Tibial artery (tissue), 4 donors: ENCODE results near the gene SOCS2.

Experiments
- DNase-seq, 2 donors: peaks; one replicate each; pipeline ENCODE4 v3.0.0-alpha.2; 2019
- H3K27ac ChIP-seq, 2 donors: fragments of 200-600 bp; sonication (generic) in 1 of 2; 1 replicate in 1 of 2; 2 replicates in 1 of 2; pipeline ENCODE4 v1.5.1; 2018 to 2019; ENCODE audit warnings: mild to moderate bottlenecking in 1 of 2
- H3K27me3 ChIP-seq, 2 donors: fragments of 200-600 bp; sonication (generic) in 1 of 2; one replicate each; pipeline versions ENCODE4 v1.5.1 to v1.6.0; 2016 to 2019
- H3K36me3 ChIP-seq, 3 donors: fragments of 200-600 bp; sonication (generic) in 2 of 3; one replicate each; pipeline ENCODE4 v1.5.1; 2016 to 2019; ENCODE audit warnings: mild to moderate bottlenecking in 2 of 3
- H3K4me1 ChIP-seq, 4 donors: fragments of 200-600 bp; sonication (generic) in 2 of 4; 1 replicate in 3 of 4; 2 replicates in 1 of 4; pipeline ENCODE4 v1.5.1; 2016 to 2019
- H3K4me3 ChIP-seq, 2 donors: fragments of 200-600 bp; sonication (generic) in 1 of 2; 1 replicate in 1 of 2; 2 replicates in 1 of 2; pipeline ENCODE4 v1.5.1; 2018 to 2019; ENCODE audit warnings: mild to moderate bottlenecking in 2 of 2
- H3K9me3 ChIP-seq, 3 donors: fragments of 200-600 bp; sonication (generic) in 1 of 3; one replicate each; pipeline ENCODE4 v1.5.1; 2016 to 2019
- CTCF ChIP-seq, 2 experiments: fragments of 200-600 bp in 1 of 2; fragments of 450-650 bp in 1 of 2; IDR thresholded peaks; one replicate each; pipeline ENCODE4 v1.5.1; 2017 to 2019; ENCODE audit warnings: antibody characterized with exemption in 2 of 2, mild to moderate bottlenecking in 1 of 2, moderate library complexity in 1 of 2
- intact Hi-C: fragments of 100-400 bp; cut with DNase I; formaldehyde crosslinking; loops from one replicate; pipeline ENCODE4 v1.15.0; 2023; ENCODE audit warnings: low total_unique reads

The SOCS2 gene

DNA sequence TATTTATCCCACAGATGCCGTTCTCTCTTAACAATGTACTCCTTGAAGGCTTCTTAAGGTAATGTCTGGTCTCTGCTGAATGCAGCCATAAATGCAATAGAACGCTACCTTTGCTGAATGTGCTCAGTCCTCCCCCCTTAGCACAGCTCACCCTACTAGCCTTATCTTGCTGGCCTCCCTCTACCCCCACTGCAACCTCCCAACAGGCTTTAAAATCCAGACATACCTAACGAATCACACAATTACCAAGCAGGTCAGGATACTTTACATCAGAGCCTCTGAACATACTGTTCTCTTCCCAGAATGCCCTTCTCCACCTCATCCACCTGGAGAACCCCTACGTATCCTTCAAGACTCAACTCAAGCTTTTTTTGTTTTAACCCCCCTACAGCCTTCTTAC lies 53.7 kb downstream of the SOCS2 start:
- no peaks in the 10 kb centered on the region for H3K27me3 ChIP-seq
- no peak for DNase-seq
- no peak overlapping the region for H3K27ac ChIP-seq
- intact Hi-C loops, result no loop called here
- H3K4me3 ChIP-seq, result no peak overlapping the region
- H3K36me3 ChIP-seq, result no peaks in the 10 kb centered on the region
- no peak for TF ChIP-seq CTCF (IDR thresholded peaks at IDR 0.05)
- peaks cover 0 to 17% (median 8%) of the 10 kb centered on the region in 4 donors for H3K4me1 ChIP-seq
- H3K9me3 ChIP-seq, result no peaks in the 10 kb centered on the region
